CD4-positive, alpha-beta T cell (primary cell): ENCODE results near the gene SPECC1. TPM values are rescaled to one million over a fixed set of nuclear protein-coding genes. Genes with fewer than 3 reads are reported as not detected.

Source experiments
- ATAC-seq: fragments of 200-7000 bp; cut with Tn5 transposase; one replicate; pipeline ENCODE4 v1.10.0; 2022; ENCODE audit warnings: mild to moderate bottlenecking; ENCODE audit not compliant: poor library complexity
- CTCF ChIA-PET: fragments of 350-600 bp; sonication (Branson Sonifier 250); formaldehyde crosslinking; loops from one replicate; lab custom pipeline; 2021; ENCODE audit warnings: antibody characterized with exemption, inconsistent platforms; lab: Charles Lee
- POLR2A ChIA-PET: fragments of 350-600 bp; sonication (Branson Sonifier 250); formaldehyde crosslinking; loops from one replicate; lab custom pipeline; 2021; ENCODE audit warnings: antibody characterized with exemption, inconsistent platforms; lab: Charles Lee
- DNase-seq, 14 experiments: peaks; one replicate each; pipeline ENCODE4 v3.0.0-alpha.2; 2013 to 2020; ENCODE audit warnings: mixed read lengths in 2 of 14
- H3K27ac ChIP-seq, 2 donors: one replicate each; pipeline versions ENCODE4 v1.5.1 to v1.7.0; 2013; ENCODE audit warnings: low read length in 2 of 2, low read depth in 1 of 2, mild to moderate bottlenecking in 1 of 2
- H3K27me3 ChIP-seq, 2 experiments: 1 replicate in 1 of 2; 2 replicates in 1 of 2; pipeline versions ENCODE4 v1.6.1 to v1.7.0; 2013; ENCODE audit warnings: low read length in 2 of 2, control low read depth in 1 of 2, mild to moderate bottlenecking in 1 of 2, moderate library complexity in 1 of 2; ENCODE audit not compliant: insufficient read depth in 2 of 2, control insufficient read depth in 1 of 2
- H3K36me3 ChIP-seq: one replicate; pipeline ENCODE4 v1.6.1; 2013; ENCODE audit warnings: low read length, control low read depth; ENCODE audit not compliant: insufficient read depth
- H3K4me1 ChIP-seq: one replicate; pipeline ENCODE4 v1.6.1; 2013; ENCODE audit warnings: low read length, control low read depth; ENCODE audit not compliant: insufficient read depth
- H3K4me3 ChIP-seq: one replicate; pipeline ENCODE4 v1.5.1; 2013; ENCODE audit warnings: mild to moderate bottlenecking, low read length, moderate library complexity
- H3K9me3 ChIP-seq, 2 experiments: 1 replicate in 1 of 2; 2 replicates in 1 of 2; pipeline versions ENCODE4 v1.6.1 to v1.7.0; 2013; ENCODE audit warnings: low read length in 2 of 2, mild to moderate bottlenecking in 2 of 2, control low read depth in 1 of 2, moderate library complexity in 1 of 2; ENCODE audit not compliant: control insufficient read depth in 1 of 2, insufficient read depth in 1 of 2
- H3K27ac Mint-ChIP-seq: one replicate; pipeline ENCODE4 v1.8.0; 2020; ENCODE audit warnings: mixed read lengths
- H3K27me3 Mint-ChIP-seq: one replicate; pipeline ENCODE4 v1.8.0; 2021; ENCODE audit warnings: mixed read lengths
- H3K36me3 Mint-ChIP-seq: one replicate; pipeline ENCODE4 v1.8.0; 2021; ENCODE audit warnings: low read depth, mixed read lengths
- H3K4me1 Mint-ChIP-seq: one replicate; pipeline ENCODE4 v1.8.0; 2021; ENCODE audit warnings: low read depth, mixed read lengths
- H3K4me3 Mint-ChIP-seq: one replicate; pipeline ENCODE4 v1.8.0; 2020; ENCODE audit warnings: mild to moderate bottlenecking, mixed read lengths
- H3K9me3 Mint-ChIP-seq: one replicate; pipeline ENCODE4 v1.8.0; 2020; ENCODE audit warnings: mixed read lengths
- intact Hi-C, 2 experiments: fragments of 100-400 bp; cut with DNase I in 1 of 2; cut with micrococcal nuclease in 1 of 2; formaldehyde crosslinking; loops; one replicate each; pipeline versions ENCODE4 v1.15.1 to v1.9.0; 2023 to 2025; cut with DNase I, micrococcal nuclease
- total RNA-seq, 174 experiments: library from RNA in 2 of 174; stranded (reverse) in 2 of 174; gene quantifications; one replicate each; pipeline ENCODE4 v1.2.3 and lab custom pipeline; 2021 to 2026
- TF ChIP-seq, protein P1 (sequence below): fragments of 200-600 bp; IDR thresholded peaks from one replicate; pipeline ENCODE4 v1.8.0; 2022; ENCODE audit warnings: antibody characterized with exemption, mild to moderate bottlenecking

Gene SPECC1
- total RNA-seq, 2 experiments from 2014 or later, result 4.3 to 4.4 TPM

DNA sequence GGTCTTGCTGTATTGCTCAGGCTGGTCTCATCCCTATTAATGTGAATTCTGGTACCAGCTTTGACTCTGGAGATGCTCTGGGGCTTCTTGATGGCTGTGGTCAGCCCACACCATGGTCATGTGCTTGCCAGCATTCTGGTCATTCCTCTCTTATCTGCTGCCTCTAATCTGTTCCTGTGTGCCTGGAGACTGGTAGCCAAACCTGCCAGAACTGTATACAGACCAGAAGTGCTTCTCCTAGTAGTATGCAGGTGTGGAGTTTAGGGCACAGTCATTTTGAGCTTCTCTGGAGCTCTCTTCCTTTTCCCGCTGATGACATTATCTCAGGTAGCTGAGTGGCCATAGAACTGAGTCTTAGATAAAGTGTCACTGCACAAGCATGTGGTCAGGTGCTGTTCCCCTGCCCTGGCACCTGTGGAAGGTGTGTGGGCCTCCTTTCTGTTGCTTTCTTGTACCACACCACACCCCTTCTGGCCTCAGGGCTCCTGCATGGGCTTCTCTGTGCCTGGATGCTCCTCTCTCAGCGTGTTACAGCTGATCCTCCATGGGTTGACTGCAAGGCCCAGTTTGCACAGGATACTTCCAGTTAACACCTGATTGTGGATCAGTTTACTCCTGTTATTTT lies 162.7 kb downstream of the SPECC1 start:
- H3K27ac Mint-ChIP-seq, result no peak overlapping the region
- H3K27ac ChIP-seq, result no peak overlapping the region
- intact Hi-C loops, result no loop called here

DNA sequence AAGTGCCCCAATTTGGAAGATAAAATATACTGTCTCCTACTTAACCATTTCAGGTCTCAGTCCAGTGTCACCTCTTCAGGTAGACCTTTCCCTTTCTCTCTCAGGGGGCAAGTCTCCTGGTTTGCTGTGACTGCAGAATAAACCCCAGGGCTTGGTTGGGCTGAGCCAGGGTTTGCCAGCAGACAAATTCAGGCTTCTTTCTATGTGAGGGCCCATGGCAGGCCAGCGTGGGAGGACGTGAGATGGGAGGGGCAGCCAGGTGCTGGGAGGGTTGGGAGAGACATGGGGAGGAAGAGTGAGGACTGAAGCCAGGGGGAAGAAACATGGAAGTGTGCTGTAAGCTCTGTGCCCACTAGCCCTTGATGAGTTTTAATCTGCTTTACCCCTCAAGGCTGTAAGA lies 163.2 kb downstream of the SPECC1 start:
- Histone ChIP-seq H3K9me3 (no peaks in the 10 kb centered on the region), H3K4me1 (no peaks in the 10 kb centered on the region), H3K4me3 (no peak overlapping the region), H3K36me3 (no peaks in the 10 kb centered on the region), H3K27ac (no peak overlapping the region), H3K27me3 (no peaks in the 10 kb centered on the region)
- ChIA-PET CTCF (no interaction called here), POLR2A (no interaction called here)
- H3K36me3 Mint-ChIP-seq, result no peaks in the 10 kb centered on the region
- no peak overlapping the region for H3K4me3 Mint-ChIP-seq
- intact Hi-C loops, result no loop called here
- ATAC-seq (no peak), DNase-seq (no peak)
- H3K27ac Mint-ChIP-seq, result no peak overlapping the region
- H3K4me1 Mint-ChIP-seq, result no peaks in the 10 kb centered on the region
- H3K9me3 Mint-ChIP-seq, result no peaks in the 10 kb centered on the region
- H3K27me3 Mint-ChIP-seq, result no peaks in the 10 kb centered on the region
- TF ChIP-seq, protein P1, sequence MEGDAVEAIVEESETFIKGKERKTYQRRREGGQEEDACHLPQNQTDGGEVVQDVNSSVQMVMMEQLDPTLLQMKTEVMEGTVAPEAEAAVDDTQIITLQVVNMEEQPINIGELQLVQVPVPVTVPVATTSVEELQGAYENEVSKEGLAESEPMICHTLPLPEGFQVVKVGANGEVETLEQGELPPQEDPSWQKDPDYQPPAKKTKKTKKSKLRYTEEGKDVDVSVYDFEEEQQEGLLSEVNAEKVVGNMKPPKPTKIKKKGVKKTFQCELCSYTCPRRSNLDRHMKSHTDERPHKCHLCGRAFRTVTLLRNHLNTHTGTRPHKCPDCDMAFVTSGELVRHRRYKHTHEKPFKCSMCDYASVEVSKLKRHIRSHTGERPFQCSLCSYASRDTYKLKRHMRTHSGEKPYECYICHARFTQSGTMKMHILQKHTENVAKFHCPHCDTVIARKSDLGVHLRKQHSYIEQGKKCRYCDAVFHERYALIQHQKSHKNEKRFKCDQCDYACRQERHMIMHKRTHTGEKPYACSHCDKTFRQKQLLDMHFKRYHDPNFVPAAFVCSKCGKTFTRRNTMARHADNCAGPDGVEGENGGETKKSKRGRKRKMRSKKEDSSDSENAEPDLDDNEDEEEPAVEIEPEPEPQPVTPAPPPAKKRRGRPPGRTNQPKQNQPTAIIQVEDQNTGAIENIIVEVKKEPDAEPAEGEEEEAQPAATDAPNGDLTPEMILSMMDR, result no peak

More for the DNA sequence above, 162.7 kb downstream of the SPECC1 start:
- ChIA-PET POLR2A (no interaction called here), CTCF (no interaction called here)
- ATAC-seq (no peak), DNase-seq (no peak)
- no peaks in the 10 kb centered on the region for H3K4me1 ChIP-seq
- H3K4me3 ChIP-seq, result no peak overlapping the region
- Mint-ChIP-seq H3K4me1 (no peaks in the 10 kb centered on the region), H3K27me3 (no peaks in the 10 kb centered on the region), H3K4me3 (no peak overlapping the region), H3K9me3 (no peaks in the 10 kb centered on the region), H3K36me3 (no peaks in the 10 kb centered on the region)
- no peaks in the 10 kb centered on the region for H3K36me3 ChIP-seq
- TF ChIP-seq, protein P1, result no peak
- no peaks in the 10 kb centered on the region for H3K27me3 ChIP-seq
- no peaks in the 10 kb centered on the region for H3K9me3 ChIP-seq

DNA sequence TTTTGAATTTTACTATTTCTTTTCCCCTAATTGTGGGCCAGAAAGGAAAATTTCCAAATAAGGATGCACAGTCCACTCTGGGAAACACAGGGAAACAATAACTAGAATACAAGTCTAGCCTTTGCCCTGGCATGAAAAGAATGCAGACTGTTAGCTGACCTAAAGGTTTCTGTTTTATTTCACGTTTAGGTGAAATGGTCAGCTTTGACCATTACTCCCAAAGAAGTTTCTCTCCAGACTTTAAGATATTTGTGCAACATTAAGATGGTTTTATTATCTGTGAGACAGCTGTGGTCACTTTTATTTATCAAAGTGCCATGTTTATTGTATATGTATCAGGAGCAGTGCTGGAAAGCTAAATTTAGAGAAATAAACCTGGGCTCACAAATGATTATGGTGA lies 163.9 kb downstream of the SPECC1 start:
- H3K4me1 ChIP-seq, result no peaks in the 10 kb centered on the region
- intact Hi-C loops, result no loop called here
- H3K27ac ChIP-seq, result no peak overlapping the region
- no peaks in the 10 kb centered on the region for H3K4me1 Mint-ChIP-seq
- DNase-seq, result no peak
- POLR2A ChIA-PET, result no interaction called here
- no peaks in the 10 kb centered on the region for H3K27me3 ChIP-seq
- H3K36me3 Mint-ChIP-seq, result no peaks in the 10 kb centered on the region
- H3K9me3 Mint-ChIP-seq, result no peaks in the 10 kb centered on the region
- no peak overlapping the region for H3K4me3 Mint-ChIP-seq
- no peak for ATAC-seq
- H3K27me3 Mint-ChIP-seq, result no peaks in the 10 kb centered on the region
- CTCF ChIA-PET, result no interaction called here
- TF ChIP-seq, protein P1, result no peak
- H3K27ac Mint-ChIP-seq, result no peak overlapping the region
- no peak overlapping the region for H3K4me3 ChIP-seq
- H3K36me3 ChIP-seq, result no peaks in the 10 kb centered on the region
- H3K9me3 ChIP-seq, result no peaks in the 10 kb centered on the region
